Stimulated activated CD4-positive, alpha-beta T cell treated with anti-CD3 and anti-CD28 coated beads, TNF-alpha, amount 100 ng/mL, for 24 hours (primary cell): Measurements from ENCODE around the gene SLC6A16.
"Not testable (repeated sequence)": the region's sequence is repeated elsewhere in the genome, so short reads cannot be mapped to it uniquely, and the experiment has no call there.

Experiments
- DNase-seq, 3 experiments: peaks; one replicate each; pipeline ENCODE4 v3.0.0-alpha.2; 2020; ENCODE audit warnings: low read depth in 3 of 3

Gene SLC6A16

DNA sequence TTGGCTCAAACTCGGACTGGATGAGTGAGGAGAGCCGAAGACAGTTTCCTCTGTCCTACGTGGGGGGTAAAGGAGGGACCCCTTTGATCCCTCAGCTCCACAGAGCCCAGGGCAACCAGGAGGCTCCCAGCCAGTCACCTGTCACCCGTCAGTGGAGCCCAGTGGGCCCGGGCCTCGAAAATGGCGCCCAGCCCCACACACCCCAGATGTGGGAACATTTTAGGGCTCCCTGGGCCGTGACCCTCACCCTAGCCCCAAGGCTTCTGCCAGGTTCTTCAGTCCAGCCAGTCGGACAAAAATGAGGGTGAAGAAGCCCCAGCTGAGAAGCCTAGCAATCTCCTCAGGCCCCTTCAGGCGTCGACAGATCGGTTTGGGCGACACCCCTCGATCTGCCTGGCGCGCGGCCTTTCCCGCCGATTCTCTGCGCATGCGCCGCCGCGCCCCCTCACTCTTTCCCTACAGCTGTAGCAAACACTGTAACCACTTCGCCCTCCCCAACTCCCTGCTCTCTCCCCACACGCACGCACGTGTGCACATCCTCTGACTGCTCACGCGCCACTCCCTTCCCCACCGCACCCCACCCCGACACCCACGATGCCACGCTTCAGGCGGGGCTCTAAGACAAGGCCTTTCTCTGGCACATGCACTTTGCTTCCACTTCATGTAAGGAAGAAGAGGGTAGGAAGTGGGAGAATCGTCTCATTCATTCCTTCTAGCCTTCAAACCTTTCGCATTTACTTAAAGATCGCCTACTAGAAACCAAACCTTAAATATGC, at the start of gene SLC6A16:
Gene SLC6A16, minus strand, starts transcription at position 391 of the 776 bp plus-strand sequence. CDS start 13,844 bp downstream, outside the sequence.
- DNase-seq: no peak

DNA sequence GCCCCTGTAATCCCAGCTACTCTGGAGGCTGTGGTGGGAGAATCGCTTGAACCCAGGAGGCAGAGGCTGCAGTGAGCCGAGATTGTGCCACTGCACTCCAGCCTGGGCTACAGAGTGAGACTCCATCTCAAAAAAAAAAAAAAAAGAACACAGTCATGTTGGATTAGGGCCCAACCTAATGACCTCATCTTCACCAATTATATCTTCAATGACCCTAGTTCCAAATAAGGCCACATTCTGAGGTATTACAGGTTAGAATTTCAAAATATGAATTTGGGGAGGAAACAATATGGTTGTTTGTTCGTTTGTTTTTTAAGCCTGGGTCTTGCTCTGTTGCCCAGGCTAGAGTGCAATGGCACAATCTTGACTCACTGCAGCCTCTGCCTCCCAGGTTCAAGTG, 48.2 kb upstream of the SLC6A16 start:
- DNase-seq: not testable (repeated sequence)

DNA sequence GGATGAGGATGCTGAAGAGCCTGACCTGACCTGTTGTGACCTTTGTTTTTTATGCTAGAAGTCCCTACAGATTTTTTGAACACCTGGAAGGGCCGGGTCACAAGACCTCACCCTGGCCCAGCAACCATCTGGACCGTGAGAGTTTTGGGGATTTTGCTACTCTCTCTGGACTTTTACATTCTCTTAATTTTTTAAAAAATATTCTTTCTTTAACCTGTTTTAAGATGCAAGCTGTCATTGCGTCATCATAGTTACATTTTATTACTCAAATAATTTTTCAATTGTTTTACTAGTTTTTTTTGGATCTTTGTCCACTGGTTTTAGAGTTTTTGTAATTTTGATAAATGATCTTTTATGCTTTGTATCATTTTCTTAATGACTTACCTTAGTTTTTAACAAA, 46.2 kb upstream of the SLC6A16 start:
- no peak for DNase-seq

DNA sequence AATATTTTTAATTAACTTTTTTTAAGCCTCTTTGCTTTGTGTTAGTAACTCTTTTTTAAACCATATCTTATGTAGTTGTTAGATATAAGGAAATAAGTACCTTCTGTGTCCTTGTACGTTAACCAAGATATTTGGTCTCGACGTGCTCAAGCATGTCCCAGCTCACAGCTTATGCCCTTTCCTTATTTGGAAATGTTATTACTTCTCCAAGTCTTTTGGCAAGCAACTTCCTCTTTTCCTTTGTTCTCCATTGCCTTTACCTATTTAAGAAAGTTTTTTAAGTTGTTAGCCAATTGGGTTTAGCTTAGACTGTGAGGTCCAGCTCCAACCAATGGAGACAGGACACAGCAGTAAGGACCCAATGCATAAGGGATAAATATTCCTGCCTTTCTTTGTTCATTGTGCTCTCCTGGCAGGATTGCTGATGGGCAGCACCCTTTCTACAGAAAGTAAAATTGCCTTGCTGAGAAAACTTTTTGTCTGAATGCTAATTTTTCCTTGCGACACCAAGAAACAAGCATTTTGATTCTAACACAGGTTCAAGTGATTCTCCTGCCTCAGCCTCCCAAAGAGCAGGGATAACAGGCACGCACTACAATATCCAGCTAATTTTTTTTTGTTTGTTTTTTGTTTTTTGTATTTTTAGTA, 43.8 kb upstream of the SLC6A16 start:
- DNase-seq: no peak

DNA sequence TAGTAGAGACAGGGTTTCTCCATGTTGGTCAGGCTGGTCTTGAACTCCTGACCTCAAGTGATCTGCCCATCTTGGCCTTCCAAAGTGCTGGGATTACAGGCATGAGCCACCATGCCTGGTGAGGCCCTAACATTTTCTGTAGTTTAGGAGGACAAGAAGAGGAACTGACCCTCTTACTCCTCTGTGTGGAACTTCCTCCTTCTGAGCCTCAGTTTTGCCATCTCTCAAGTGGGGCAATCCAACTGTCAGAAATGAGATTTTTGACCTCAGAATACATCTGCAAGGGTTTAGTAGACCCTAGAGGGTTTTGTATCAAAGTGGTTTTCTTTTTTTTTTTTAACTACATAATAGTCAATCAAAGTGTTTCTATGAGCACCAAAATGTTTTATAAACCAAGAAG, 41.1 kb upstream of the SLC6A16 start:
- DNase-seq: no peak

DNA sequence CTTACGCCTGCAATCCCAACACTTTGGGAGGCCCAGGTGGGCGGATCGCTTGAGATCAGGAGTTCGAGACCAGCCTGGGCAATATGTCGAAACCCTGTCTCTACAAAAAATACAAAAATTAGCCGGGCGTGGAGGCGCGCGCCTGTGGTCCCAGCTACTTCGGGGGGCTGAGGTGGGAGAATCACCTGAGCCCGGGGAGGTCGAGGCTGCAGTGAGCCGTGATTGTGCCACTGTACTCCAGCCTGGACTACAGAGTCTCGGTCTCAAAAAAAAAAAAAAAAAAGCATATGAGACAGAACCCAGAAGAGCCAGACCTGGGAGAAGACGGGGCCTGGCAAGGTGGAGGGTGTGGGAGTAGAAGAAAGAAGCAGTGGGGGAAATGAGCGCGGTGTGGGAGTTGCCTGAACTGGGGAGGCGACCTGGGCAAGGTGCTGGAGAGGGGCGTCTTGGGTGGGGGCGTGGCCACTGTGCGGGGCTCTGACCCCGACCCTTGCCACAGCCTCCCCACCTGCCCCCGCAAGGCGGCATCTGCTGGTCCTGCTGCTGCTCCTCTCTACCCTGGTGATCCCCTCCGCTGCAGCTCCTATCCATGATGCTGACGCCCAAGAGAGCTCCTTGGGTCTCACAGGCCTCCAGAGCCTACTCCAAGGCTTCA, 39.2 kb upstream of the SLC6A16 start:
- DNase-seq: no peak

DNA sequence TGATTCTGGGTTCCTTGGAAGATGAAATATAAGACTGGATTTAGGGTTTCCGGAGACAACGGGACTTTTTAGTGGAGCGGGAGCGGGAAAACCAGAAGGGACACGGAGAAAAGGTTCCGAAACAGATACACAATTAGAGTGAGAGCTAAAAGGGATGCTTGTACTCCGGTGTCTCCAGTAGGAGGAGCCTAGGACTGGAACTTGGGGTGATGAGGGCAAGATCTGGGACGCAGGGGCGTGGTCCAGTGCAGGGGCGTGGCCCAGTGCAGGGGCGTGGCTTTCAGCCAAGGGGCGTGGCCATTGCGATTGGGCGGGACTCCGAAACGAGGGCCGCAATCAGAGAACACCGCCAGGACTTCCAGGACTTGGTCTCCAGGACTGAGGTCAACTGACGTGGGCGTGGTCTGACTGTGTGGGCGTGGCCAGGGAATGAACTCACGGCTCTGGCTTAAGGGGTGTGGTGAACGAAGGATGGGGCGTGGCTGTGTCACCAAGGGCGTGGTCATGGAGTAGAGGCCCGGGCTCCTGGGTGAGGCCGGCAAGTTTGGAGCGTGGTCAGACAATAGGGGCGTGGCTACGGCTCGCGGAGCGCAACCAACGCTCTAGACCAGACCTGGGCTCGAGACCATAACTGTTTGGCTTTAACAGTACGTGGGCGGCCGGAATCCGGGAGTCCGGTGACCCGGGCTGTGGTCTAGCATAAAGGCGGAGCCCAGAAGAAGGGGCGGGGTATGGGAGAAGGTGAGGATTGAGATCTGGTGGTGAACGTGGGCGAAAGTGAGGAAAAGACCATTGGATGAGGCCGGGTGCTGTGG, 38.5 kb upstream of the SLC6A16 start, which contains the start of gene DKKL1:
Gene DKKL1, plus strand, starts transcription at position 610 of the 815 bp plus-strand sequence. Its CDS starts 122 bp downstream, at position 732.
- DNase-seq: peak; percentile 29 to 81 (median 46)

DNA sequence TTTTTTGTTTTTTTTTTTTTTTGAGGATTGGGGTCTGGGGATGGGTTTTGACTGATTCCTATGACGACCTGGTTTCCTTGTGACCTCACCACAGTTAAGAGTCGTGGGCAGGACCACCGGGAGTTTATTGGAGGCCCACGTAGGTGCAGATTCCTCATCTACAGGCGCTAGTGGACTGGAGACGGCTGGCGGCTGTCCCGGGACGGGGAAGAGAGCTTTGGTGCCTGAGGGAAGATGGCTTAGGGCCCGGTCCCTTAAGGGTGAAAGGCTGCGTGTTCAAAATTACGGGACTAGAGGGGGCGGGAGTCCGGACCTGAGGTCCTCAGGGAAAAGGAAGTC, 37.9 kb upstream of the SLC6A16 start:
- DNase-seq: no peak

DNA sequence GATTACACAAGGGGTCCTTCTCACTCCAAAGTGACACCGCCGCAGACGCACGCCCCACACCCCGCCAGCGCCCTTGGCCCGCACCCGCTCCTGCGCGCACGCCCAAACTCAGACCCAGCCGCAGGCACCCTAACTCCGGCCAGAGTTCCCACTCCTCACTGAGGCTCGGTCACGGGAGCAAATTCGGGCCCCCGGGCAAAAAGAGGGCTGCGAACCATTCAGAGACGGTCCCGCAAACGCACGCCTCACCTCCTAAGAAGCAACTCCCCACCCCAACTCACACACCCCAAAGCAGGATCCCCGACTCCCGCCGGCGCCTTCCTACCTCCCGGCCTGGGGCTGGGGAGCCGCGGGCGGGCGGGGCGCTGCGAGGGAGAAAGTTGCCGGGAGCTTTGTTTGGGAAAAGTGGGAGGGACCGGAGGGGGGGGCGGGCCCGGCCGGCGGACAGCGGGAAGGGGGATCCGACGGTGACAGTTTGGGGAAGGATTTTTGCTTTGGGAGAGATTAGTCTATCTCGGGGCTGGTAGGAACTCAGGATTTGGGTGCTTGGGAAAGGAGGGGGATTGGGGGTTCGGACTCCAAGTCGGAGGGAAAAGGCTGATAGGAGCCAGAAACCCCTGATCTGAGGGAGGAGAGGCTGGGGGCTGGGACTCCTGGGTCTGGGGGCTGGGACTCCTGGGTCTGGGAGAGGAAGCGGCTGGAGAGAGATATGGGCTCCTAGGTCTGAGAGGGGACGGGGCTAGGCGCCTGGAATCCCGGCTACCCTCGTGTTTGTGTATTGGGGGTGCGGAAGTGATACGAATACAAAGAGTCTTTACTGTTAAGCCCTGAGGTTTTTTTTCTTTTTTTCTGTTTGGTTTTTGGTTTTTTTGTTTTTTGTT, 37.3 kb upstream of the SLC6A16 start, which contains the start of gene TEAD2:
Gene TEAD2, minus strand, starts transcription at position 369 of the 881 bp plus-strand sequence. CDS start 2,341 bp downstream, outside the sequence.
- DNase-seq: no peak

DNA sequence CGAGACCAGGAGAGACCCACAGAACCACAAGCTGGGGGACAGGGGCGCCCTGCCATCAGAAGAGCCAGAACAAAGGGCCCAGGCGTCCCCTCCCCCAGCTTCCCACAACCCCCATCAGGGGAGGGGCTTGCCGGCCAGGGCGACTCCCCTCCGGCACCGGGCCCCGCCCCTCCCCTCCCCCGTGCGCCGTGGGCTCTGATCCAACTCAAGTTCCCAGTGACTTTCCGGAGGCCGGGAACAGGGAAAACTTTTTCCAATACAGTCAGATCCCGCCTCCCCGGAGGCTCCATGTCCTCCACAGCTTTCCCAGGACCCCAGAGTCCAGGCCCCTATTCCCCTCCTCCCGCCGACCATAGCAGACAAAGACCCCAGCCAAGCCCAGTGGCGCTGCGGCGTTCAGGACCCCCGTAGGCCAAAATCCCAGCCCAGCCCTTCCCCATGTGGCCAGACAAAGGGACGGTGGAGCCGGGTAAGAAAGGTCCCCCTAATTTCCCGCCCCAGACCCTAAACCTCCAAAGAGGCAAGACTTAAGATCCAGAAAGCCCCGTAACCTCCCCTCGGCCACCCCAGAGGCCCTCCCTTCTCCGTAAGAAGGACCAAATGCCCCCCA, 36.6 kb upstream of the SLC6A16 start:
- no peak for DNase-seq

DNA sequence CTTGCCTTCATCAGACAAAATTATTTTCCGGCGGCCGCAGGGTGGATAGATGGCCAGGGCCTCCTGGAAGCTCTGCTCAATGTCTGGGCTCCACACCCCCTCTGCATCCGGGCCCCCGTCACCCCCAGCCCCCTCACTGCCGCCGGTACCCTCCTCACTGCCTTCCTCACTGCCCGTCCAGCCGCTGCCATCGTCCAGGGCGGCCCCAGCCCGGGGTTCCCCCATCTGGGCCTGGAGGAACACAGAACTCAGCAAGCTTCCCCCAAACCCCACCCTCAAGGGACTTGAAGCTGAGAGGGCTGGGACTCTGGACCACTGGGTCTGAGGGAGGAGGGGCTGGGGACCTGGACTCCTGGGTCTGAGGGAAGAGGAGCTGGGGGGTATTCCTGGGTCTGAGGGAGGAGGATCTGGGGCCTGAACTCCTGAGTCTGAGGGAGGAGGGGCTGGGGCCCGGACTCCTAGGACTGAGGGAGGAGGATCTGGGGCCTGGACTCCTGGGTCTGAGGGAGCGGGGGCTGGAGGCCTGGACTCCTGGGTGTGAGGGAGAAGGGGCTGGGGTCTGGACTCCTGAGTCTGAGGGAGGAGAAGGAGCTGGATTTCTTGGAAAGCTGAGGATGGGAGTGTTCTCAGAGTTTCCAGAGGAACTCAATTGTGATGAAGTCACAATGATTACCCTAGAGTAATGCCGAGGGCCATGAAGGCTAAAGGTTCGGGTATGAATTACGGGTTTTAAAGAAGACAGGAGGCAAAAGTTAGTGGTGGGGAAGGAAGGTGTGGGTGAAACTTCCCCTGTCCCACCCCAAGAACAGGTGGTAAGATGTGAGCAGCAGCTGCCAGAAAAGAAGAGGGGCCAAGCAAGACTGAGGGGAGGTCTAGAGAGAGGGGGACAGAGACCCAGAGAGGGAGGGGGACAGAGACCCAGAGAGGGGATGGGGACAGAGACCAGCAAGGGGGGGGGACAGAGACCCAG, 35.1 kb upstream of the SLC6A16 start:
- no peak for DNase-seq

DNA sequence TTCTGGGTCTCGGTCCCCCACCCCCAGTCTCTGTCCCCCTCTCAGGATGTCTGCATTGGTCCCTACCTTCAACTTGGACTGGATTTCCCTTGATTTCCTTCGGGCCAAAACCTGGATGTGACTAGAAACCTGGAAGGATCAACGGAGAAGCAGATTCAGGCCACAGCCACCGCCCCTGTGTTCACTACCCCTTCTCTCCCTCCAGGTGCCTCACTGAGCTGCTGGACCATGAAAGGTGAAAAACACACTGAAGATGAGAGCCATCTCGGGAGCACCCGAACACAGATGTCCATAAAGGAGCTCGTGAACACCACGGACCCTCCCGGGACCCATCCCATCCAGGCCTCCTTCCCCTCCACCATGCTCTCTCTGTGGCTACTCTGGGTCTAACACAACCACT, 32.2 kb upstream of the SLC6A16 start:
- DNase-seq: no peak

DNA sequence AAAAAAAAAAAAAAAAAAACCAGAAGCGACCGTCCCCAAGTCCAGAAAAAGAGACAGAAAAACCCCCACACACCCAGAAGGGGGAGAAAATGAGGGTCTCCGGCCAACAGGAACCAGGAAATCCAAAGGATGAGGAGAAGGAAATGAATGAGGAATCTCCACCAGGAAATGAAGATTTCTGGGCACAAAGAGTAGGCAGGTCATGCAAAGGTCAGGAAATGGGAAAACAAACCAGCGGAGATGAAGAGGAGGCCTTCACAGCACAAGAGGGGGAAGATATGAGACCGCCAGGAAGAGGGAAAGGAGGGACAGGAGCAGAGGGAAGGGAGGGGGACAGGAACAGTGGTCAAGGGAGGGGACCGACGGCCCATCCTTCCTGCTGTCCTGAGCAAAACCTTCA, 31.4 kb upstream of the SLC6A16 start:
- no peak for DNase-seq

DNA sequence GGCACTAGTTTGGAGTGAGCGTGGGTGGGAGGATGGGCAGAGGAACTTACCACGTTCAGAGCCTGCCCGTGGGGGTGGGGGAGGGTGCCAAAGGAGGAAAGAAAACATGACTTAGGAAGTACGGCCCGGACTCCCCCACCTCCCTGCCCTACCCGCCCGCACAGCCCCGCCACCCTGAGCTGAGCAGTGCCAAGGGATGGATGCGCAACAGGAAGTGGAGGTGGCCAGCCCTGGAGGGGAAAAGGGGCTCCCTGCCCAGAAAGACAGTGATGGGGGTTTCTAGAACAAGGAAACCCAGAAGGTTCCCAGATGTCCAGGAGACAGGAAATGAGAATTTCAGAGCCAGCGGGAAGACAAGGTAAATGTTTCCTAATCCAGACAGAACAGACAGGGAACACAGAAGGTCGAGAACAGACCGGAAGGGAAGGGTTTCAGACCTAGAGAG, 30.9 kb upstream of the SLC6A16 start:
- no peak for DNase-seq

DNA sequence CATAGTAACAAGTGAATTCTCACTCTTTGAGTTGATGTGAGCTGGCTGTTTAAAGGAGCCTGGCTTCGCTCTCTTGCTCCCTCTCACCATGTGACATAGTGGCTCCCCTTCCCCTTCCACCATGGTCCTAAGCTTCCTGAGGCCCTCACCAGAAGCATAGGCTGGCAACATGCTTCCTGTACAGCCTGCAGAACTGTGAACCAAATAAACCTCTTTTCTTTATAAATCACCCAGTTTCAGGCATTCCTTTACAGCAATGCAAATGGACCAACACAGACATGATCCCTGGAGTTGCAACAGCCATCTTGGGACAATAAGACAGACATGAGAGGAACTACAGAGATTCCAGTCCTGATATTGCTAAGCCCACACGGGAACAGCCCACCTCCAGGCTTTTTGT, 24.6 kb upstream of the SLC6A16 start:
- no peak for DNase-seq

DNA sequence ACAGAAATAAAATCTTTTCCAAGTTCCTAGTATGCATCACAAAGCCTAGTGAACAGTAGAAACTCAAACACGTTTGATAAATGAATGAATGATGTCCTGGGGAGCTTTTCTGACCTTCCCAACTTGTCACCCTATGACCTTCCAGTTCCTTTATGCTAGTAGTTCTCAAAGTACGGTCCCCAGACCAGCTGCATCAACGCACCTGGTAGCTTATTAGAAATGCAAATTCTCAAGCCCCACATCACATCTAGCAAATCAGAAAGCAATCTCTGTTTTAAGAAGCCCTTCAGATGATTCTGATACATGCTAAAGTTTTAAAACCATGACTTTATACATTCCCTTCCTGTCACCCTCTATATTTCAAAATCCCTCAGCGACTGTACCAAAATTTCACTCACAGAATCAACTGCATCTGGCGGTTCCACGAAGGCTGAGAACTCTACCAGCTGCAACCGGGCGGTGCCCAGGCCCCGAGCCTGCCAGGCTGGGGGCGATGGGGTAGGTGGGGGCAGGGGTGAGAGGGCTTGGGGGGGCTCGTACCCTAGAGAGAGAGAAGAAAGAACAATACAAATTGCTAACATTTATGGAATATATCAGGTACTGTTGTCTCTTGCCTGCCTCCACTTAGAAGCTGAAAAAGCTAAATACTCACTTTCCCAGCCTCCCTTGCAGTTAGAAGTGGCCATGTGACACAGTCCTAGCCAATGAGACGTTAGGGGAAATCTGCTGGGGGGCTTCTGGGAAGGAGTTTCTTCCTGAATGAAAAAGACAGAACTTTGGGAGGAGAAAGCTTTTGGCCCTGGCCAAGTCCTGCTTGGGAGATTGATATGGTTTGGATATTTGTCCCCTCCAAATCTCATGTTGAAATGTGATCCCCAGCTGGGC, 23.6 kb upstream of the SLC6A16 start:
- no peak for DNase-seq

DNA sequence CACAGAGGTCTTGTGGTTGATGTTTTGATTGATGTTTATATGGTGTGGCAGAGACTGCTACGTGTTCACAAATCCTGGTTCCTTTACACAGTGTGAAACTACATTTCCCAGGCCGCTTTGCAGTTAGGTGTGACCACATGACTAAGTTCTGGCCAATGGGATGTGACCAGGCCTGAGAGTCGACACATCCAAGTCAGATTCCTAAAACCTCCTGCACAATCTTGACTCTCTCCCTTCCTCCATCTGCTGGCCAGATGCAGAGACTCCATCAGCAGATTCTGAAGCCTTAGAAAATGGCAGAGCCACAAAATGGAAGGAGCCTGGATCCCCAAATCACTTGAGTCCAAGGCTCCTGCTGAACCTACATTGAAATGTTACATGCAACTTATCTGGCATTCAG, 22.8 kb upstream of the SLC6A16 start:
- DNase-seq: no peak

DNA sequence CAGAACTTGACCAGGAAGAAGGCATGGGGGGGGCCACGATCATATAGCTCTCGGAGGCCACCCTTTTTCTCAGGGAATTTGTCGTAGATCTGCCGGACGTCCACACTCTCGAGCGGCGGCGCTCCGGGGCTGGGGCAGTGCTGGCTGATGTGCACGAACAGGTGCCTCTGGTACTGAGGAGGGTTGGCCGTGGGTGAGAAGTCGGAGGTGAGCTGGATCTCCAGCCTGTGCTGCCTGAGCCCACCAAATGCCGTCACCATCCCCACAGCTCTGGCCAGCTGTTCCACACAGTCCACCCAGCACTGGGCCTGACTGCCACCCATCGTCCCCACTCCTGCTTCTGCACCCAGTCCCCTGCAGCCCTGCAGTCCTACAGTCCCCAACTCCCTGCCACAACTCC, 22.2 kb upstream of the SLC6A16 start:
- DNase-seq: no peak
